HG03565 (cell line): ENCODE measurements around the gene POLRMT.
"Not testable (repeated sequence)": the region's sequence is repeated elsewhere in the genome, so short reads cannot be mapped to it uniquely, and the experiment has no call there.

Experiments used
- ATAC-seq: cut with Tn5 transposase; IDR thresholded peaks from one replicate; pipeline ENCODE4 v1.9.1; 2021; ENCODE audit warnings: mild to moderate bottlenecking, moderate library complexity; ENCODE audit not compliant: unreplicated experiment

The POLRMT gene

DNA sequence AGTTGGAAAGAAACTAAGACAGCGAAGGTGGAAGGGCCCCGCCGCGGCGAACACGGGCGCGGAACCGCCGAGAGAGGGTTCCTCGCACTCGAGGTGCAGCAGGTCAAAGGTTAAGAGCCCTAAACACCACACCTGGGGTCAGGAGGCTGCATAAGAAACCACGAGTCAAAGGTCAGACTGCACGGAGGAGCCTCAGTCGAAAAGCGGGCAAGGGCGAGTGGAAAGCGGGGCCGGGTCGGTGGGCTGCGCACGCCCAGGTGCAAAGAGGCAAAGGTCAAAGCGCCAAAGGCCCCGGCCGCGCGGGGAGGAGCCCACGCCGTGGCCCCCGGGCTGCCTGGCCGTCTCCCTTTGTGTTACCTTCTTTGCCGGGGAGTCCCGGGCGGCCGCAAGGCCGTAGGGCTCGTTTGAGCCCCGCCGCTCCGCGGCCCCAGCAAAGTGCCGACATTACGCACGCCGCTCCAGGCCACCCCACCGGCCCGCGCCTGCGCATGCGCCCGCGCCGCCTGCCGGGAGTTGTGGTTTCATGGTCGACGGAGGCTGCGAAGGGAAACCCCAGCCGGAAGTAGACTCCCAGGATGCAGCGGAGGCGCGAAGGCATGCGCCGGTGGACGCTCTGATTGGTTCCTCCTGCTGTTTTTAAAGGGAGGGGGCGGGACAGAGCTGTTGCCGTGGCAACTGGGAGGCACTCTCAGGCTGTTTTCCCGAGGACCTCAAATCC lies at the start of gene POLRMT:
POLRMT (minus strand) TSS at position 470 of the 718 bp plus-strand sequence; CDS start at position 445, 25 bp downstream.
- ATAC-seq = peak; percentile 85

DNA sequence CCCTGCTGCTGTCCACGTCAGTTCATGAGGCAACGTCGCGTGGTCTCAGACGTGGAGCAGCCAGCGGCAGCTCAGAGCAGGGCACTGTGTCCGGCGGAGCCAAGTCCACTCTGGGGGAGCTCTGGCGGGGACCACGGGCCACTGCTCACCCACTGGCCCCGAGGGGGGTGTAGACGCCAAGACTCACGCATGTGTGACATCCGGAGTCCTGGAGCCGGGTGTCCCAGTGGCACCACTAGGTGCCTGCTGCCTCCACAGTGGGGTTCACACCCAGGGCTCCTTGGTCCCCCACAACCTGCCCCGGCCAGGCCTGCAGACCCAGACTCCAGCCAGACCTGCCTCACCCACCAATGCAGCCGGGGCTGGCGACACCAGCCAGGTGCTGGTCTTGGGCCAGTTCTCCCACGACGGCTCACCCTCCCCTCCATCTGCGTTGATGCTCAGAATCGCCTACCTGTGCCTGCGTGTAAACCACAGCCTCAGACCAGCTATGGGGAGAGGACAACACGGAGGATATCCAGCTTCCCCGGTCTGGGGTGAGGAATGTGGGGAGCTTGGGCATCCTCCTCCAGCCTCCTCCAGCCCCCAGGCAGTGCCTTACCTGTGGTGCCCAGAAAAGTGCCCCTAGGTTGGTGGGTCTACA lies 49.5 kb upstream of the POLRMT start:
- no peak for ATAC-seq

DNA sequence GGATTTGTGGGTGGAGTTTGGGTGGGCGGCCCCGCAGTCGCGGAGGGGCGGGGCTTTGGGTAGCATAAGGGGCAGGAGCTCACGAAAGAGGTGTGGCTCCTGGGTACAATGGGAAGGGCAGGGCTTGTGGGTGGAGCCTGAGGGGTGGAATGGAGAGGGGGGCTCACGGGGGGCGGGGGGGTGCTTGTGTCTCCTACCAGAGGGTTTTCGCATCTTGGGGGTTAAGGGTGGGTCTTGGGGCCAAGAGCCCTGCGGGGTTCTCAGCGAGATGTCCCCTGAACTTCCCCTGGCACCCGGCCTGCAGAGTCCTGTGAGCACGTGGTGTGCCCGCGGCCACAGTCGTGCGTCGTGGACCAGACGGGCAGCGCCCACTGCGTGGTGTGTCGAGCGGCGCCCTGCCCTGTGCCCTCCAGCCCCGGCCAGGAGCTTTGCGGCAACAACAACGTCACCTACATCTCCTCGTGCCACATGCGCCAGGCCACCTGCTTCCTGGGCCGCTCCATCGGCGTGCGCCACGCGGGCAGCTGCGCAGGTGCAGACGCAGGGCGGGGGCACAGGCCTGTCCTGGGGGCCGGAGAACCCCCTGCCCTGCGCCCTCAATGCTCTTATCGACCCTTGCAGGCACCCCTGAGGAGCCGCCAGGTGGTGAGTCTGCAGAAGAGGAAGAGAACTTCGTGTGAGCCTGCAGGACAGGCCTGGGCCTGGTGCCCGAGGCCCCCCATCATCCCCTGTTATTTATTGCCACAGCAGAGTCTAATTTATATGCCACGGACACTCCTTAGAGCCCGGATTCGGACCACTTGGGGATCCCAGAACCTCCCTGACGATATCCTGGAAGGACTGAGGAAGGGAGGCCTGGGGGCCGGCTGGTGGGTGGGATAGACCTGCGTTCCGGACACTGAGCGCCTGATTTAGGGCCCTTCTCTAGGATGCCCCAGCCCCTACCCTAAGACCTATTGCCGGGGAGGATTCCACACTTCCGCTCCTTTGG lies 48.0 kb upstream of the POLRMT start:
- ATAC-seq = no peak

GRCh38 chr19:680287-681028 lies 47.1 kb upstream of the POLRMT start:
- peak; percentile 67 for ATAC-seq

DNA sequence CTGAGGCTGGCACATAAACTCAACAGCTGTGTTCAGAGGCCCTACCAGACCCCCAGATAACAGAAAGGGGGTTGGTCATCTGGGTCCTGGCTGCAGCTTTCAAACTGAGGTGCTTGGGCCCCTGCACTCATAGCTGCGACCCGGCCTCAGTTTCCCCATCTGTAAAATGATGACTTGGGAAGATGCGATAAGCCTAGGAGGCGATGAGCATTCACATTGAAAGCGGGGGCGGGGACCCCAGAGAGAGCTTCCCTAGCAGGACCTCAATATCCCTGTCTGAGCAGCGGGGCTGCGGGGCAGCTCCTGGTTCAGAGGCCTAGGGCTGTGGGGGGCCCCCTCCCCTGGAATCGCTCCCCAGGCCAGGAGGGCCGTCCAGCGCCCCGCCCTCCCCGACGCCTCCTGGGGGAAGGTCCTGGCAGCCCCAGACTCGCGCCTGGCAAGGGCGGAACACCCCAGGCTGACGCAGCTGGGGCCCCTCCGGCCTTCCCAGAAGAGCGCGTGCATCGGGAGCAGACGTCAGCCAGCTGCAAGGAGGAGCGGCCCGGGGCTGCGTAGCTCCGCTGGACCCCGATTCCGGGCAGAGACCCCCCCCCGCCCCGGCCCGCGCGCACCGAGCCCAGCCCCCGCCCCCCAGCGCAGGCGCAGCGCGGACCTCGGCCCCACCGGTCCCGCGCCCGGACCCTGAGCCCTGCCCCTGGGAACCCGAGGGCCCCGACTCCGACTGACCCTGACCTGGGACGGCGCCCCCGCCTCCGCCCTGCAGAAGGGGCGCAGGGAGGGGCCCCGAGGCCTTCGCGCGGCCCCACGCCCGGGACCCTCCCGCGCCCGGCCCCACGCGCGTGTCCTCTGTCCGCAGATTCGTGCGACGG lies 46.3 kb upstream of the POLRMT start:
- no peak for ATAC-seq

GRCh38 chr19:678791-679388 lies 45.6 kb upstream of the POLRMT start:
- no peak for ATAC-seq

DNA sequence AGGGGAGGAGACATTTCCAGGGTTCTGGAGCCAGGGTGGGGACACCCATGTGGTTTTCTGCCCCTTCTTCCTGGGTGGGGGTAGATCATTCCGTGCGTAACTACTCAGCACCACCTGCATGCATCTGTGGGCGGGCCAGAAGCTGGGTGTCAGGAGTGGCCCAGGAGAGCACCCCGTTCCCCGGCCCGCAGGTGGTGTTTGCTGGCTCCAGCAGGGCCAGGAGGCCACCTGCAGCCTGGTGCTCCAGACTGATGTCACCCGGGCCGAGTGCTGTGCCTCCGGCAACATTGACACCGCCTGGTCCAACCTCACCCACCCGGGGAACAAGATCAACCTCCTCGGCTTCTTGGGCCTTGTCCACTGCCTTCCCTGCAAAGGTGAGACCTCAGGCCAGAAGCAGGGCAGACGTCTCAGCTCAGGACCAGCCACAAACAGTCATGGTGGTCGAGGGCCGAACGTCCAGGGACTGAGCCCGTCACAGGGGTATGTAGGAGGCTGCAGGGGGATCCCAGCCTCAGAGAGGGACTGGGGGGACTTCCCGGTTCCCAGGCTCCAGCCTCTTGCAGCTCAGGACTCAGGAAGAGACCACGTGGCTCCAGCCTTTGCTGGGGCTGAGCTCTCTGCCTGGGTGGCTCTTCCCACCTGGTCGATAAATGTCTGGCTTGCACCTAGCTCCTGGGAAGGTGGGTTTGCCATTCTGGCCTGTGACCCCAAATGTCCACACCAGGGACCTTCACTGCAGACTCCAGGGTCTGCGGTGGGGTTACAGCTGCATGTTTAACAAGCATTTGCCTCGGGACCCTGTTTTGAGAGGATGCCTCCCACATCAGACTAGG lies 44.5 kb upstream of the POLRMT start:
- no peak for ATAC-seq

- no peak for ATAC-seq
These were observed 43.9 kb upstream of the POLRMT start for GRCh38 chr19:677201-677600.

DNA sequence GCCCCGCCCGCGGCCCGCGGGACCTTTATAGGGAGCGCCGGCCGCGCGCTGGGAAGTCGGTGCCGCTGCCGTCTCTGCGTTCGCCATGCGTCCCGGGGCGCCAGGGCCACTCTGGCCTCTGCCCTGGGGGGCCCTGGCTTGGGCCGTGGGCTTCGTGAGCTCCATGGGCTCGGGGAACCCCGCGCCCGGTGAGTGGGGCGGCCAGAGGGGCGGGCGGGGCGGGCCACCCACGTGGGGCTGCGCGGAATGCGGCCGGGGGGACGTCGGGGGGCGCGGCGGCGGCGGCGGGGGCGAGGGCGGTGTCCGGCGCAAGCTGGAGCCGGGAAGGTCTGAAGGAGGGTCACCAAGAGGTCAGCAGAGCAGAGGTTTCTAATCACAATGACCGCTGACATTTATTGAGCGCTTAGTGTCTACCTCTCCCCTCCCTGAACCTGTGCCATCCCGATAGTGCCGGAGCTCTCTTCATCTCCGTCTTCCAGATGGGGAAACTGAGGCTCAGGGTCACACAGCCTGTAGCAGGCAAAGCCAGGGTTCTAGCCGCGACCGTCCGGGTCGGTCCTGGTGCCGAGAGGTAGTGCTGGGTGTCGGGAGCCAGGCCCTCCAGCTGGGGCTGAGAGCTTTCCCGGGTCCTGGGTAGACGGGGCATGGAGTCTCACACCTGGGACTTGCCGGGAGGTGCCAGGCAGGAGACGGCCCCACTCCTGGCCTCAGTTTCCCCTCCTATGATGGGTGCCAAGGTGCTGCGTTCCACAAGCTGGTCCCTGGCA lies 43.2 kb upstream of the POLRMT start, which contains the start of gene FSTL3:
FSTL3 (plus strand) TSS at position 54 of the 767 bp plus-strand sequence; CDS start at position 86, 32 bp downstream.
- no peak for ATAC-seq

DNA sequence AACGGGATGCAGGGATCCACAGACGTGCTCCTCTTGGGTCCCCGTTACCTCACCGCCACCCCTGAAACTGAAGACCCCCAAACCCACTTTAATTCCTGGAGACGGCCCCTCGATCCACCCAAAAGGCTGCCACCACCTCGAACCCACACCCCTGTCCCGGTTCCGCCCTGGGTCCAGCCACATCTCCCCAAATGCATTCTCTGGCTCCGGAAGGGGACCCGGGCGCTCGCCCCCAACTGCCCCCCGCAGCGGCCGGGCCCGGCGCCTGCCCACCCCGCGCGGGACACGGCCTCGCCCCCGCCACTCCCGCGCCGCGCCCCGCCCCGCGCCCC lies 42.6 kb upstream of the POLRMT start:
- no peak for ATAC-seq

- no peak for ATAC-seq
These were observed 41.2 kb upstream of the POLRMT start for GRCh38 chr19:674282-675151.

GRCh38 chr19:670609-671075 lies 37.3 kb upstream of the POLRMT start:
- no peak for ATAC-seq

- ATAC-seq = not testable (repeated sequence)
These were observed 35.5 kb upstream of the POLRMT start for GRCh38 chr19:668675-669434.

DNA sequence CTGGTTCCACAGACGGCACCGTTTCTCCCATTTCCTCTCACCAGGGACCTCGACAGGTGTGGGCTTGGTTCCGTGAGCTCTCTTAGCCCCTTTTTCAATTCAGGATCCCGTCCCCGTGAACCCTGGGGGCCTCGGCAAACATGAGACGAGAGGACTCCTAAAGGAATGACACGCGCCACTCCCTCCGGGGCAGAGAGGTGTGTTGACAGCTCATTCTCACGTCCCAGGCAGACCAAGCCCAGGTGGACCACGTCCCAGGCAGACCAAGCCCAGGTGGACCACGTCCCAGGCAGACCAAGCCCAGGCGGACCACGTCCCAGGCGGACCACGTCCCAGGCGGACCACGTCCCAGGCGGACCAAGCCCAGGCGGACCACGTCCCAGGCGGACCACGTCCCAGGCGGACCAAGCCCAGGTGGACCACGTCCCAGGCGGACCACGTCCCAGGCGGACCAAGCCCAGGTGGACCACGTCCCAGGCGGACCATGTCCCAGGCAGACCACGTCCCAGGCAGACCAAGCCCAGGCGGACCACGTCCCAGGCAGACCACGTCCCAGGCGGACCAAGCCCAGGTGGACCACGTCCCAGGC lies 33.7 kb upstream of the POLRMT start:
- not testable (repeated sequence) for ATAC-seq

DNA sequence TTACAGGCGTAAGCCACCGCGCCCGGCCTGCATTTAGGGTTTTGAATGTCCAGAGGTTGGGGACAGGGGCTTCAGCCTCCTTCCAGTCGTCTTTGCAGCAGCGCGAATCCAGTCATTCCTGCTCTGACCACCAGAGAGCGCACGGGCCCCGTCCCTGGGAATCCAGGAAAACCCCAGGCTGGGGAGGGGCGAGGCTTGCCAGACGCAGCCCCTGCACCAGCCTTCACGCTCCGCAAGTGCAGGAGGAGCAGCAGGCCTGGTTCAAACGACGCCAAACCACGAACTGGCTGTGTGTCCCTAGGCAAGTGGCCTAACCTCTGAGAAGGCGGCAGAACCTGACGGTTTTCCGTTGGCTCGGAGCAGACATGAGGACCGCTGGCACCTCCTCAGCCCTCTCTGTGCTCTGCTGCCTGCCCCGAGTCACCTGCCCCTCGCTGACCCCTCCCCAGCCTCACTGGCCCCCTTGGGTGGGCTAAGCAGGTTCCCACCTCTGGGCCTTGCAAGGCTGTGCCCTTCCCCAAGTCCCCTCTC lies 31.6 kb upstream of the POLRMT start:
- no peak for ATAC-seq
